Calu3 (cell line): ENCODE measurements around the gene CHN1. TPM values are rescaled to one million over a fixed set of nuclear protein-coding genes. Genes with fewer than 3 reads are reported as not detected.

Source experiments
- BruUV-seq: library from RNA; stranded (reverse); fragments of 400-500 nt; replicated peaks from 2 replicates; lab custom pipeline; 2021; lab: Mats Ljungman, UMichigan
- CTCF ChIA-PET: fragments of 300-600 bp; sonication (Branson Sonifier 250); formaldehyde crosslinking; loops from one replicate; lab custom pipeline; 2022; ENCODE audit warnings: antibody characterized with exemption; lab: Charles Lee
- DNase-seq: peaks from one replicate; pipeline ENCODE4 v3.0.0; 2022
- H3K27ac Mint-ChIP-seq: one replicate; pipeline ENCODE4 v1.8.0; 2022; ENCODE audit warnings: mixed read lengths; ENCODE audit not compliant: unreplicated experiment
- H3K27me3 Mint-ChIP-seq: one replicate; pipeline ENCODE4 v1.8.0; 2022; ENCODE audit warnings: mixed read lengths; ENCODE audit not compliant: unreplicated experiment
- H3K36me3 Mint-ChIP-seq: one replicate; pipeline ENCODE4 v1.8.0; 2022; ENCODE audit warnings: mild to moderate bottlenecking, moderate library complexity, mixed read lengths; ENCODE audit not compliant: insufficient read depth, unreplicated experiment
- H3K4me1 Mint-ChIP-seq: one replicate; pipeline ENCODE4 v1.8.0; 2022; ENCODE audit warnings: mild to moderate bottlenecking, low read depth, mixed read lengths; ENCODE audit not compliant: unreplicated experiment
- H3K4me3 Mint-ChIP-seq: one replicate; pipeline ENCODE4 v1.8.0; 2022; ENCODE audit warnings: mild to moderate bottlenecking, low read depth, moderate library complexity, mixed read lengths; ENCODE audit not compliant: unreplicated experiment
- H3K9me3 Mint-ChIP-seq: one replicate; pipeline ENCODE4 v1.8.0; 2022; ENCODE audit warnings: low read depth, mixed read lengths; ENCODE audit not compliant: unreplicated experiment
- intact Hi-C: fragments of 100-400 bp; cut with micrococcal nuclease; formaldehyde crosslinking; loops from one replicate; pipeline ENCODE4 v1.10.0; 2022; ENCODE audit not compliant: unreplicated experiment
- total RNA-seq: library from RNA; stranded (reverse); gene quantifications from 2 replicates; pipeline ENCODE4 v1.2.3, GENCODE V29; 2022
- TF ChIP-seq, protein P1 (sequence below): fragments of 200-600 bp; IDR thresholded peaks from one replicate; pipeline ENCODE4 v1.8.0; 2022; ENCODE audit warnings: antibody characterized with exemption; ENCODE audit not compliant: unreplicated experiment

Gene CHN1
- total RNA-seq, 1 experiment from 2014 or later = 2.4 TPM

DNA sequence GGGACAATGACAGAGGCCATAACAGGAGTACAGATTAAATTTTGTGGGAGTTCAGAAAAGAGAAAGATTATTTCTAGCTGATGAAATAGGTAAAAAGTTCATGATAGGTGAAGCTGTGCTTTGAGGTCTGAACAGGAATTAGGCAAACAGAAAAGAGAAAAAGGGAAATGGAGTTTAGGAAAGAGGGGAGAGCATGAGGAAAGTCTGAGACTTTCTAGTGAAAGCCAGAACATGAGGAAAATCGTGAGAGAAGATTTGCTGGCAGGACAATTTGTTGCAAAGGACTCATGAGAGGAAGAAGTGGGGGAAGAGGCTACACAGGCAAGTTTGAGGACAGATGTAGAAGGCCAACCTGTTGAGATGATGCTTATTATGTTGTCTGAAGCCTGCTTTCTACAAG lies 6.3 kb upstream of the CHN1 start:
- Mint-ChIP-seq H3K27me3 (peaks cover 19% of the 10 kb centered on the region), H3K9me3 (no peaks in the 10 kb centered on the region), H3K27ac (no peak overlapping the region), H3K36me3 (no peaks in the 10 kb centered on the region), H3K4me1 (no peaks in the 10 kb centered on the region), H3K4me3 (no peak overlapping the region)
- no TSS peak for BruUV-seq
- CTCF ChIA-PET = interaction anchor here (0.6 kb wide), 1 partner anchor 224 kb away, joined by 4 read pairs; no protein-coding TSS in a partner anchor
- no peak for DNase-seq
- intact Hi-C loops = no loop called here
- TF ChIP-seq, protein P1, sequence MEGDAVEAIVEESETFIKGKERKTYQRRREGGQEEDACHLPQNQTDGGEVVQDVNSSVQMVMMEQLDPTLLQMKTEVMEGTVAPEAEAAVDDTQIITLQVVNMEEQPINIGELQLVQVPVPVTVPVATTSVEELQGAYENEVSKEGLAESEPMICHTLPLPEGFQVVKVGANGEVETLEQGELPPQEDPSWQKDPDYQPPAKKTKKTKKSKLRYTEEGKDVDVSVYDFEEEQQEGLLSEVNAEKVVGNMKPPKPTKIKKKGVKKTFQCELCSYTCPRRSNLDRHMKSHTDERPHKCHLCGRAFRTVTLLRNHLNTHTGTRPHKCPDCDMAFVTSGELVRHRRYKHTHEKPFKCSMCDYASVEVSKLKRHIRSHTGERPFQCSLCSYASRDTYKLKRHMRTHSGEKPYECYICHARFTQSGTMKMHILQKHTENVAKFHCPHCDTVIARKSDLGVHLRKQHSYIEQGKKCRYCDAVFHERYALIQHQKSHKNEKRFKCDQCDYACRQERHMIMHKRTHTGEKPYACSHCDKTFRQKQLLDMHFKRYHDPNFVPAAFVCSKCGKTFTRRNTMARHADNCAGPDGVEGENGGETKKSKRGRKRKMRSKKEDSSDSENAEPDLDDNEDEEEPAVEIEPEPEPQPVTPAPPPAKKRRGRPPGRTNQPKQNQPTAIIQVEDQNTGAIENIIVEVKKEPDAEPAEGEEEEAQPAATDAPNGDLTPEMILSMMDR = no peak

DNA sequence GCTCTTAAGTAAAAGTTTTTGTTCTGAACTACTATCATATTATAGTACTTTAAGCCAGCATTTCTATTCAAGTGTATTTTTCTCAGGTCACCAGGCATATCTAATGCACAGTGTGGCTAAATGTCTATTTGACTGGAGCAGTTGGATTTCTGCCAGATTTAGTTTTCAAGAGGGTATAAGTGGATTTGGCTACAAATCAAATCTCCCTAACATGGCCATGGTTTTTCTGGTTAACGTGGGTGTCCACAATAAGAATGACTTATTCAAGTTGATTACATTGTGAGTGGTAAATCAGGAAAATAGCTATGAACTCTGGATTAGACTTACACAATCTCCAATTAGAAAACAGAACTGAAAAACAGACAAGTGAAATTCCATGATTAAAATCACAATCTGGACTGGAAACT lies 5.7 kb upstream of the CHN1 start:
- intact Hi-C loops = no loop called here
- Mint-ChIP-seq H3K4me3 (no peak overlapping the region), H3K27ac (no peak overlapping the region), H3K4me1 (no peaks in the 10 kb centered on the region), H3K9me3 (no peaks in the 10 kb centered on the region), H3K36me3 (peaks cover 6% of the 10 kb centered on the region), H3K27me3 (peaks cover 26% of the 10 kb centered on the region)
- TF ChIP-seq, protein P1 = no peak
- BruUV-seq = no TSS peak
- DNase-seq = no peak
- CTCF ChIA-PET = no interaction called here

DNA sequence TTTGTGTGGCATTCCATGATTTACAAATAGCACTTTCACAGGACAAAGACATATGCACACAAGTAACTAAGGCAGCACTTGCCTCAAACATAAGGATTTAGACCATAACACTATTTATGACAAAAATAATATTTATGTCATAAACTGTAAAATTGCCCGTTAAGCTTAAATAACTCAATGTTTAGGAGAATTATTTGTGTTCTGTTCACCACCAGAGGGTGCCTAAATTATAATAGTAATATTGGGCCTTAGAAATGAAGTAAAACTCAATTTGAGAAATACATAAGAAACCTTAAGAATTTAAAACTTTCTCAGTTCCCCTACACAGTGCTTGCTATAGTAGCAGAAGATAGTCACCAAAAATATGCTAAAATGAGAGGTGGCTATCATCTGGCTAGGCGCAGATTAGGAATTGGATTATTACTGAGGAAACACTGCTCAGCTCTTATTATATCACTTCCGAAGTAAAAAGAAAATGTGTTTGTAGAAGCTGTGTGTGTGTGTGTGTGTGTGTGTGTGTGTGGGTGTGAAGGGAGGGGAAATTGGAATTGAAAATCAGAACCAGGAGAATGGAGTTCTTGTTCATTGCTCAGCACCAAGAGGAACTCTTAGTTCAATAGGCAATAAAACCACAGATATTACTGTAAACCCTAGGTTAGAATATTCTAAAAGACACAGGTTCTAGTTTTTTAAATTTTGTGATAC lies 4.9 kb upstream of the CHN1 start:
- DNase-seq = no peak
- Mint-ChIP-seq H3K4me3 (no peak overlapping the region), H3K27me3 (peaks cover 30% of the 10 kb centered on the region), H3K27ac (no peak overlapping the region), H3K36me3 (peaks cover 13% of the 10 kb centered on the region), H3K9me3 (no peaks in the 10 kb centered on the region), H3K4me1 (no peaks in the 10 kb centered on the region)
- intact Hi-C loops = no loop called here
- CTCF ChIA-PET = no interaction called here
- TF ChIP-seq, protein P1 = no peak
- no TSS peak for BruUV-seq

DNA sequence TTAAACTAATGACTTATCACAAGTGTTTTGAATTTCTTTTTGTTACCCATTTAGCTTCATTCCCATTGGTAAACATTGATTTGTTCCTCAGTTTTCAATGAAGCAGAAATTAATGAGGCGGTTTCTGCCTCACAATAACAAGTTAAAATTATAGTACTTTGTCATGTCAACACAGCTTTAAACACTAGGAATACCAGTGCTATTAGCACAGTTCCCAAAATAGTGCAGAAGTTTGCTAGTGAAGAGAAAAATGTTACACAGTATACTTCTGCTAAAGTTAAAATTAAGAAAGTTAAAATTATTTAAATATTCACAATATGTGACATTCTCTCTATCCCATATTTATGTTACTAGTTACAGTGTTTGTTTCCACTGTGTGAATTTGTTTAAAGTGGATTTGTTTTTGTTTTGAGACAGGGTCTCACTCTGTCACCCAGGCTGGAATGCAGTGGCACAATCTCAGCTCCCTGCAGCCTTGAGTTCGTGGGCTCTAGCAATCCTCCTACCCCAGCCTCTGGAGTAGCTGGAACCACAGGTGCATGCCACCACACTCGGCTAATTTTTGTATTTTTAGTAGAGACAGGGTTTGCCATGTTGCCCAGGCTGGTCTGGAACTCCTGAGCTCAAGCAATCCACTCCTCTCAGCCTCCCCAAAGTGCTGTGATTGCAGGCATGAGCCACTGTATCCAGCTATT lies 3.8 kb upstream of the CHN1 start:
- Mint-ChIP-seq H3K36me3 (peaks cover 23% of the 10 kb centered on the region), H3K9me3 (no peaks in the 10 kb centered on the region), H3K4me1 (no peaks in the 10 kb centered on the region), H3K4me3 (no peak overlapping the region), H3K27me3 (peaks cover 30% of the 10 kb centered on the region), H3K27ac (no peak overlapping the region)
- DNase-seq = no peak
- intact Hi-C loops = no loop called here
- no TSS peak for BruUV-seq
- TF ChIP-seq, protein P1 = no peak
- CTCF ChIA-PET = no interaction called here
